Measurements from ENCODE around the gene CNDP1. TPM values are rescaled to one million over a fixed set of nuclear protein-coding genes. Genes with fewer than 3 reads are reported as not detected.

The CNDP1 gene, protein sequence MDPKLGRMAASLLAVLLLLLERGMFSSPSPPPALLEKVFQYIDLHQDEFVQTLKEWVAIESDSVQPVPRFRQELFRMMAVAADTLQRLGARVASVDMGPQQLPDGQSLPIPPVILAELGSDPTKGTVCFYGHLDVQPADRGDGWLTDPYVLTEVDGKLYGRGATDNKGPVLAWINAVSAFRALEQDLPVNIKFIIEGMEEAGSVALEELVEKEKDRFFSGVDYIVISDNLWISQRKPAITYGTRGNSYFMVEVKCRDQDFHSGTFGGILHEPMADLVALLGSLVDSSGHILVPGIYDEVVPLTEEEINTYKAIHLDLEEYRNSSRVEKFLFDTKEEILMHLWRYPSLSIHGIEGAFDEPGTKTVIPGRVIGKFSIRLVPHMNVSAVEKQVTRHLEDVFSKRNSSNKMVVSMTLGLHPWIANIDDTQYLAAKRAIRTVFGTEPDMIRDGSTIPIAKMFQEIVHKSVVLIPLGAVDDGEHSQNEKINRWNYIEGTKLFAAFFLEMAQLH
- not detected for total RNA-seq (2013)
- polyA plus RNA-seq = not detected
- polyA minus RNA-seq = not detected in 2 replicates
- total RNA-seq = 0 to 2.6 (median 0.14) reads per million in 11 experiments

DNA sequence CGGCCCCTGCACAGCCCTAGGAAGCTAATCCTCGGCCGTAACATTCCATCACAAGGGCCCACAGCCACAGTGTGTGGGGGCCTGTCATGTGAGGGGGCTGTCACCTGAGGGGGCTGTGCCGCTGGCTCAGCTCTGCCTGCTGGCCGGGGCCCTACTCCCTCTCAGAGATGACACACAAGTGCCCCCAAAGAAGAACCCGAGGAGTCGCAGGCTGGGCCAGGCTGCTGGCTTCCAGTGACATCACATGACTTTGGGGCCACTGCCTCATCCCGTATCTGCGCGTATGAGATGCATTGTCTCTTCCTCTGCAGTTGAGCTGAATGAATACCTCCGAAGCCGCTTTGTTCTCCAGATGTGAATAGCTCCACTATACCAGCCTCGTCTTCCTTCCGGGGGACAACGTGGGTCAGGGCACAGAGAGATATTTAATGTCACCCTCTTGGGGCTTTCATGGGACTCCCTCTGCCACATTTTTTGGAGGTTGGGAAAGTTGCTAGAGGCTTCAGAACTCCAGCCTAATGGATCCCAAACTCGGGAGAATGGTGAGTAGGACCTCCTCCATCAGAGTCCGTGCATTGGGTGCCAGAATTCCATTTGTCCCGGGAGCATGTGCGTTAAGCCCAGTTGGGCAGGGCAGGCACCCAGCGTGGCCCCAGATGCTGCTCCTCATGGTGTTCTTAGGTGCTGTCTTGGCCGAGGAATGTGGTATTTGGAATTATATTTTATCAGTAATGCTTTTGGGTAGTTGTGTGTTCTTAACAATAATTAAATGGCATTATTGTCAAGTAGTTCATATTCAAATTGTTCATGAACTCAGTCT, at the start of gene CNDP1:
Gene CNDP1 (plus strand): TSS at position 351 of the 820 bp plus-strand sequence. CDS start 168 bp downstream, at position 519.
- no peaks in the 10 kb centered on the region for H3K36me3 Mint-ChIP-seq
- DNase-seq = no peak
- no peaks in the 10 kb centered on the region for H3K79me2 ChIP-seq (ENCODE audit: insufficient read depth, low read length)
- no peak within 1 kb of the TSS for H3K4me2 ChIP-seq (replicated peaks; ENCODE audit: extremely low read depth, low read length, poor library complexity, severe bottlenecking)
- H3K27ac Mint-ChIP-seq = peak within 1 kb of the TSS in 1 of 7 donors; percentile 5
- no peaks in the 10 kb centered on the region for H3K36me3 ChIP-seq (replicated peaks in 1 of 2; ENCODE audit: control insufficient read depth in 1 of 2, insufficient read depth in 2 of 2, low read length in 2 of 2)
- no peak within 1 kb of the TSS for H3K27ac ChIP-seq (ENCODE audit: low read depth in 1 of 2, low read length in 2 of 2)
- H3K4me1 Mint-ChIP-seq = peaks cover 3% of the 10 kb centered on the region
- no peaks in the 10 kb centered on the region for H3K27me3 ChIP-seq (ENCODE audit: control insufficient read depth in 2 of 2, insufficient read depth in 2 of 2, low read length in 2 of 2)
- H4K20me1 ChIP-seq (ENCODE audit: insufficient read depth, low read length) = no peaks in the 10 kb centered on the region
- intact Hi-C loops (cut with micrococcal nuclease) = no loop called here
- H3K4me3 Mint-ChIP-seq = no peak within 1 kb of the TSS
- H3K4me1 ChIP-seq (ENCODE audit: control insufficient read depth in 1 of 2, insufficient read depth in 2 of 2, low read length in 2 of 2) = no peaks in the 10 kb centered on the region
- 94% methylated on average over 15 of the region's 21 CpGs for WGBS (ENCODE audit: insufficient coverage)
- H3K27me3 Mint-ChIP-seq (ENCODE audit: low read depth in 3 of 3) = peaks cover 0 to 2% (median 2%) of the 10 kb centered on the region in 3 donors
- peaks cover 0 to 7% (median 0%) of the 10 kb centered on the region in 7 donors for H3K9me3 Mint-ChIP-seq
- TF ChIP-seq, protein P1, sequence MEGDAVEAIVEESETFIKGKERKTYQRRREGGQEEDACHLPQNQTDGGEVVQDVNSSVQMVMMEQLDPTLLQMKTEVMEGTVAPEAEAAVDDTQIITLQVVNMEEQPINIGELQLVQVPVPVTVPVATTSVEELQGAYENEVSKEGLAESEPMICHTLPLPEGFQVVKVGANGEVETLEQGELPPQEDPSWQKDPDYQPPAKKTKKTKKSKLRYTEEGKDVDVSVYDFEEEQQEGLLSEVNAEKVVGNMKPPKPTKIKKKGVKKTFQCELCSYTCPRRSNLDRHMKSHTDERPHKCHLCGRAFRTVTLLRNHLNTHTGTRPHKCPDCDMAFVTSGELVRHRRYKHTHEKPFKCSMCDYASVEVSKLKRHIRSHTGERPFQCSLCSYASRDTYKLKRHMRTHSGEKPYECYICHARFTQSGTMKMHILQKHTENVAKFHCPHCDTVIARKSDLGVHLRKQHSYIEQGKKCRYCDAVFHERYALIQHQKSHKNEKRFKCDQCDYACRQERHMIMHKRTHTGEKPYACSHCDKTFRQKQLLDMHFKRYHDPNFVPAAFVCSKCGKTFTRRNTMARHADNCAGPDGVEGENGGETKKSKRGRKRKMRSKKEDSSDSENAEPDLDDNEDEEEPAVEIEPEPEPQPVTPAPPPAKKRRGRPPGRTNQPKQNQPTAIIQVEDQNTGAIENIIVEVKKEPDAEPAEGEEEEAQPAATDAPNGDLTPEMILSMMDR (IDR thresholded peaks at IDR 0.05) = no peak
- no peak within 1 kb of the TSS for H2AFZ ChIP-seq (ENCODE audit: insufficient read depth, low read depth, low read length, poor library complexity, severe bottlenecking)
- H3K9me3 ChIP-seq (replicated peaks in 1 of 2; ENCODE audit: control insufficient read depth in 1 of 2, insufficient read depth in 1 of 2, low read length in 2 of 2) = no peaks in the 10 kb centered on the region
- H3K4me3 ChIP-seq (replicated peaks in 1 of 3; ENCODE audit: low read depth in 2 of 3, low read length in 3 of 3) = no peak within 1 kb of the TSS
- no peak within 1 kb of the TSS for H3K9ac ChIP-seq (ENCODE audit: insufficient read depth, low read length, poor library complexity, severe bottlenecking)
